ENCODE data around the gene IL17RB. TPM values are rescaled to one million over a fixed set of nuclear protein-coding genes. Genes with fewer than 3 reads are reported as not detected.

IL17RB gene
- polyA plus RNA-seq, 1 experiment = 0.36 TPM

- TF ChIP-seq, protein P1, sequence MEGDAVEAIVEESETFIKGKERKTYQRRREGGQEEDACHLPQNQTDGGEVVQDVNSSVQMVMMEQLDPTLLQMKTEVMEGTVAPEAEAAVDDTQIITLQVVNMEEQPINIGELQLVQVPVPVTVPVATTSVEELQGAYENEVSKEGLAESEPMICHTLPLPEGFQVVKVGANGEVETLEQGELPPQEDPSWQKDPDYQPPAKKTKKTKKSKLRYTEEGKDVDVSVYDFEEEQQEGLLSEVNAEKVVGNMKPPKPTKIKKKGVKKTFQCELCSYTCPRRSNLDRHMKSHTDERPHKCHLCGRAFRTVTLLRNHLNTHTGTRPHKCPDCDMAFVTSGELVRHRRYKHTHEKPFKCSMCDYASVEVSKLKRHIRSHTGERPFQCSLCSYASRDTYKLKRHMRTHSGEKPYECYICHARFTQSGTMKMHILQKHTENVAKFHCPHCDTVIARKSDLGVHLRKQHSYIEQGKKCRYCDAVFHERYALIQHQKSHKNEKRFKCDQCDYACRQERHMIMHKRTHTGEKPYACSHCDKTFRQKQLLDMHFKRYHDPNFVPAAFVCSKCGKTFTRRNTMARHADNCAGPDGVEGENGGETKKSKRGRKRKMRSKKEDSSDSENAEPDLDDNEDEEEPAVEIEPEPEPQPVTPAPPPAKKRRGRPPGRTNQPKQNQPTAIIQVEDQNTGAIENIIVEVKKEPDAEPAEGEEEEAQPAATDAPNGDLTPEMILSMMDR (IDR thresholded peaks at IDR 0.05; ENCODE audit: insufficient read depth, low read depth, low read length) = no peak
- H3K36me3 ChIP-seq (ENCODE audit: control insufficient read depth, insufficient read depth, low read length) = no peaks in the 10 kb centered on the region
- DNase-seq (ENCODE audit: low read depth) = no peak
- no peak overlapping the region for H3K4me3 ChIP-seq (ENCODE audit: low read depth, low read length)
- H3K27me3 ChIP-seq (ENCODE audit: control insufficient read depth, insufficient read depth, low read length) = no peaks in the 10 kb centered on the region
- ChIA-PET CTCF (no interaction called here), POLR2A (no interaction called here)
Measured at GRCh38 chr3:53801319-53801718, 45.0 kb upstream of the IL17RB start.

GRCh38 chr3:53802256-53802880, 44.0 kb upstream of the IL17RB start:
- Histone ChIP-seq H3K36me3 (ENCODE audit: control insufficient read depth, insufficient read depth, low read length) (no peaks in the 10 kb centered on the region), H3K4me3 (ENCODE audit: low read depth, low read length) (no peak overlapping the region), H3K27me3 (ENCODE audit: control insufficient read depth, insufficient read depth, low read length) (no peaks in the 10 kb centered on the region)
- ChIA-PET POLR2A (no interaction called here), CTCF (no interaction called here)
- DNase-seq (ENCODE audit: low read depth) = no peak
- TF ChIP-seq, protein P1 (IDR thresholded peaks at IDR 0.05; ENCODE audit: insufficient read depth, low read depth, low read length) = no peak

GRCh38 chr3:53803124-53803815, 43.1 kb upstream of the IL17RB start:
- TF ChIP-seq, protein P1 (IDR thresholded peaks at IDR 0.05; ENCODE audit: insufficient read depth, low read depth, low read length) = peak; percentile 14; the same call in 1 of the 2 replicates
- ChIA-PET POLR2A (no interaction called here), CTCF (interaction anchor here (0.8 to 1.3 kb wide), 3 partner anchors 8 to 55 kb away, joined by 3 read pairs; no protein-coding TSS in a partner anchor)
- H3K27me3 ChIP-seq (ENCODE audit: control insufficient read depth, insufficient read depth, low read length) = no peaks in the 10 kb centered on the region
- no peak for DNase-seq (ENCODE audit: low read depth)
- no peak overlapping the region for H3K4me3 ChIP-seq (ENCODE audit: low read depth, low read length)
- no peaks in the 10 kb centered on the region for H3K36me3 ChIP-seq (ENCODE audit: control insufficient read depth, insufficient read depth, low read length)

DNA sequence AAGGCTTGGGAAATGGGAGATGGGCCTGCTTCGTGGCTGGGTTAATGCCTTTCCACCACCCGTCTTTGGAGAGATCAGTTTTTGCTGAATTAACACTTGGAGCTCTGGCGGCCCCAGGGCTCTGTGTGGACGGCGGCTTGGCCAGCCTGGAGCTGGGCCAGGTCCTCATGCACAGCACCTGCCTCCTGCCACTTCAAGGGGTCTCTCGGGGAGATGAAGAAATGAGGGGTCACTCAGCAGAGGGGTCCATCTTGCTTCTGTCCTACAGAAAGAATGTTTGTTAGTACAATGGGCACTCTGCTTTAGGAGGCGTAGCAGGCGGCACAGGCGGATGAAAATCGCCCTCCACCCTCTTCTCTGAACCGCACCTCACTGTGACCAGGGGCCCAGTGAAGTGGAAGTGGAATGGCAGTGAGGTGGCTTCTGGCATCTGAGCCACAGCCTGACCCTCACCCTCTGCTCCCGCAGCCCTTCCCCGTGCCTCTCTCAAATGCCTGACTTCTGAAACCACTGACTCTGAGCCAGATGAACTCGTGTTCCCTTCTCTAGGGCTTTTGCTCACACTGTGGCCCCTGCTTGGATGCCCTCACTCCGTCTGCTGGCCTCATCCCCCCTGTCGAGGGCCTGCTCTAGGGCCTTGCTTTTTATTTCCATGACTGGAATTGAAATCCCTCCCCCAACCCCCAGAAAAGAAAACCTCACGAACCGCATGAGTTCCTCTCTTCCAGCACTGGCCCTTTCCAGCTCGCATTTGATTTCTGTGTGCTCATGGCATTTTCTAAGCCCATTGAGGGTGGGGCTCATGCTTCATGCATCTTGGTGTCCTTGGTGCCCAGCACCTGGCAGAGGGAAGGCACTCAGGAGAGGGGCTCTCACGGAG, 42.3 kb upstream of the IL17RB start:
- Histone ChIP-seq H3K27me3 (ENCODE audit: control insufficient read depth, insufficient read depth, low read length) (no peaks in the 10 kb centered on the region), H3K4me3 (ENCODE audit: low read depth, low read length) (no peak overlapping the region), H3K36me3 (ENCODE audit: control insufficient read depth, insufficient read depth, low read length) (no peaks in the 10 kb centered on the region)
- ChIA-PET CTCF (interaction anchor here (0.6 to 1.3 kb wide), 6 partner anchors 9 to 1484 kb away, joined by 3 read pairs; no protein-coding TSS in a partner anchor), POLR2A (no interaction called here)
- DNase-seq (ENCODE audit: low read depth) = no peak
- TF ChIP-seq, protein P1 (IDR thresholded peaks at IDR 0.05; ENCODE audit: insufficient read depth, low read depth, low read length) = no peak

Data from BJ (cell line).